ELR (cell line): ENCODE data around the gene METTL26.

ENCODE experiments used
- DNase-seq: peaks from one replicate; pipeline ENCODE4 v3.0.0-alpha.2; 2015; ENCODE audit warnings: low read depth

Gene METTL26

DNA sequence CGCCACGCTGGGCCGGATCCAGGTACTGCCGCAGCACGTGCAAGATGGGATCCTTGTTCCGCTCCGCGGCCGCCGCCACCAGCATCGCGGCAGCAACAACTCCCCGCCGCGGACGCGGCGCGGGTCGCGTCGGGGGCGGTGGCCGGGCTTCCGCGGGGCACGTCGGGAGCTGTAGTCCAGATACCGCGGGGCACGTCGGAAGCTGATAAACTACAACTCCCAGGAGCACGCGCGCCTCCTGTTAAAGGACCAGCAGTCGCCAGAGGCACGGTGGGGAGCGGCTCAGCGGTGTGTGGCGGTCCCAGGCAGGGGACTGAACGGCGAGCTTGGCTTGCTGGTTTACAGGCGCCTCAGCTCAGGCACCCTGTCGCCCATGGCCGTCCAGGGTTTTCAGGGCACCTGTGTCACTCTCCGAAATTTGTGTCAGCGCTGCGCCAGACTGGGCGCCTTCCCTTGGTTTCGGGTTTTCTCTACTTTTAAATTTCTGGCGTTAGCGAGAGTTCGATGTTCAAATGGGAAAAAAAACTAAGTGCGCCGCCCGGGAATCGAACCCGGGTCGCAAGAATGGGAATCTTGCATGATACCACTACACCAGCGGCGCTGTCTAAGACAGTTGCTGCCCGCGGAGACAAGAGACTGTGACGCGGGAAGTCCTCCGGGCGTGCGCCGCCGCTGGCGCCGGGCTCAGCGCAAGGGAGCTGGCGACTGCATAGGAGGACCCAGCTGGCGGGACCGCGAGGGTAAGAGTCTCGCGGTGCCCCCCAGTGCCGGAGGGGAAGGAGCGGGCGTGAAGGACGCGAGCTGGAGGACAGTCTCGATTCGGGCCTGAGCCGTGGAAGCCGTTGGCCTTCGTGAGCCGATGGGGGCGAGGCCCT lies at the start of gene METTL26:
METTL26 (minus strand) TSS at position 100 of the 875 bp plus-strand sequence; CDS start at position 85, 15 bp downstream.
- peak; percentile 94 for DNase-seq

DNA sequence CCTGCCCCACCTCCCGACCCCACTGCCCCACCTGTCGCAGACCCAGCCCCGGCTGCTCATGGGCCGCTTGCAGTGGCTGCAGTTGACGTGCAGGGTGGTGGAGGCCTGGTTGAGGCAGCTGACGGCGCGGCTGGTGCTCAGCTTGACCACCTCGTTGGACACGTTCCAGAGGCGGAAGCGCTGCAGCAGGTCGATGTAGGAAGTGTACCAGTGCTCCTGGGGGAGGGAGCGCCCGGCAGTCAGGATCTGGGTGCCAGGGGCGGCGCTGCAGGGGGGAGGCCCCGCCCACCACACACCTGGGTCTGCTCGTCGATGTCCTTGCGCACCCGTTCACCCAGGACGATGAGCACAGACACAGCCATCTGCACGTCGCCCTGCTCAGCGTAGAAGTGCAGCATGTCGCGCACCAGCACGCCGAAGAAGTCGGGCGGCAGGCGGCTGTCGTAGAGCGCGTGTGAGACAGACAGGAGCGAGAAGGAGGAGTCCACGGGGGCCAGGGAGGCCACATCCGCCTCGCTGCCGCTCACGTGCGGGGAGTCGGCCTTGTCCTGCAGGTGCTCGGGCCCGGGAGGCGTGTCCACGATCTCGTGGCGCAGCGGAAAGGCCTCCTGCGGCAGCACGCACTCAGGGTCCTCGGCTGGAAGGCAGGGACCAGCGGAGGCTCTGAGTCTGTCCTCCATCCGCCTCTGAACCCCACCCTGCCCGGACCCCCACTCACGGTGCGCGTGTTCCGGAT lies 49.0 kb upstream of the METTL26 start:
- no peak for DNase-seq

- peak; percentile 94 for DNase-seq
Measured at GRCh38 chr16:684071-684794, 48.1 kb upstream of the METTL26 start, which contains the start of gene JMJD8. TSS of gene JMJD8 (minus strand) at chr16:684334. CDS start at chr16:684319, 15 bp downstream.

- no peak for DNase-seq
Measured at GRCh38 chr16:683396-684070, 47.4 kb upstream of the METTL26 start.

DNA sequence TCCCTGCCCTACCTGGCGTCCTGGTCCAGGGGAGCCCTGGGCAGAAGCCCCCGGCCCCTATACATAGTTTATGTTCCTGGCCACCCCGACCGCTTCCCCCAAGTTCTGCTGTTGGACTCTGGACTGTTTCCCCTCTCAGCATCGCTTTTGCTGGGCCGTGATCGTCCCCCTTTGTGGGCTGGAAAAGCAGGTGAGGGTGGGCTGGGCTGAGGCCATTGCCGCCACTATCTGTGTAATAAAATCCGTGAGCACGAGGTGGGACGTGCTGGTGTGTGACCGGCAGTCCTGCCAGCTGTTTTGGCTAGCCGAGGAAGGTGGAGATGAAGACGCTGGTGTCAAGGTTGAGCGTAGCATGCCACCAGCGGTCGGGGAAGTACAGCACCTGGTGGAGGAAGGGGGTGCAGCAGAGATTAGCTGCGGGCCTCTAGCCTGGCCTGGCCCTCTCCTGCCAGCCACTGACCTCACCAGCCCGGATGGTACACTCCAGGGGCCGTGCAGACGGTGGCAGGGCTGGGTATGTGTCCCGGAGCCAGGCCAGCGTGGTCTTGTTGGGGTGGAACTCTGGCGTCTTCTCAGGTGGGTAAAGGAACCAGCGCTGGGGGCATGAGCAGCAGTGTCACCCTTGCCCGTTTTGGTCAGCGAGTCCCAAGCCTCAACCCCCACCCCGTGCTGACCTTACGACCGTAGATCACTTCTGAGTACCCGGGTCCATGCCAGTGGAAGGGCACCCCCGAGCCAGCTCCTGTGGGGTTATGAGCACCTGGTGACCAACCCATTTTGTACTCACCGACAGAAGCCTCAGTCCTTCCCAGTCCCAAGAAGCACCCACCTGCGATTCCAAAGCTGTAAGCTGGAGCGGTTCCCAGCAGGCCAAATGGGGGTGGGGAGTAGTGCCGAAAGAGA lies 46.6 kb upstream of the METTL26 start:
- no peak for DNase-seq

DNA sequence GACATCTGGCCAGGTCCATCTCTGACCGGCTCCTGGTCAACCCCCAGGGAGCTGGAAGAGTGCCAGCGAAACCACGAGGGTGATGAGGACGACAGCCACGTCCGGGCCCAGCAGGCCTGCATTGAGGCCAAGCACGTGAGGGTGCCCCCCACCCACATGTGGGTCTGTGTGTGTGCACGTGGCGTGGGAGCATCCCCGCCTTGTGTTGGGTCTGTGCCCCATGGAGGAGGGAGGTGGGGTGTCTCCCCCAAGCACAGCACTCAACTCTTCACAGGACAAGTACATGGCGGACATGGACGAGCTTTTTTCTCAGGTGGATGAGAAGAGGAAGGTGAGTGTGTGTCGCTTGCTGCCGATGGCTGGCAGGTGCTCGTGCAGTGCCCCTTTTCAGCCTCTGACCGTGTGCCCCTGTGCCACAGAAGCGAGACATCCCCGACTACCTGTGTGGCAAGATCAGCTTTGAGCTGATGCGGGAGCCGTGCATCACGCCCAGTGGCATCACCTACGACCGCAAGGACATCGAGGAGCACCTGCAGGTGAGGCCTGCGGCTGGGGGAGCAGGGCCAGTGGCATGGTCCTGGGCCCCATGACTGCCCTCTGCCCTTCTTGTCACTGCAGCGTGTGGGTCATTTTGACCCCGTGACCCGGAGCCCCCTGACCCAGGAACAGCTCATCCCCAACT lies 45.8 kb upstream of the METTL26 start:
- peak; percentile 54 for DNase-seq

GRCh38 chr16:680967-681745 lies 45.1 kb upstream of the METTL26 start:
- DNase-seq = peak; percentile 52

DNA sequence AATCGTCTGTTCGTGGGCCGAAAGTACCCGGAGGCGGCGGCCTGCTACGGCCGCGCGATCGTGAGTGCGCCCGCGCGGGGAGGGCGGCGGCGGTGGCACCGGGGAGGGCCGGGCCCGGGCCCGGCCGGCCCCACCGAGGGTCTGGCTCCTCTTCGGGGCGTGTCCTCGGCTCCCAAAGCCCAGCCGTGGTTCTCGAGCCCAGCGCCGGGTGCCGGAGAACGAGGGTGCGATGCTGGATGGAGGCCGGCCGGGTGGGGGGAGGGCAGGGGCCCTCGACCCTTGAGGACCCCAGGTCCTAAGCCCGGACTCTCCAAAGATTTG lies 44.5 kb upstream of the METTL26 start:
- no peak for DNase-seq

GRCh38 chr16:679814-680624 lies 43.9 kb upstream of the METTL26 start, which contains the start of gene STUB1:
TSS of gene STUB1 (plus strand) at chr16:680410. CDS start at chr16:680526, 116 bp downstream.
- peak; percentile 83 for DNase-seq

DNA sequence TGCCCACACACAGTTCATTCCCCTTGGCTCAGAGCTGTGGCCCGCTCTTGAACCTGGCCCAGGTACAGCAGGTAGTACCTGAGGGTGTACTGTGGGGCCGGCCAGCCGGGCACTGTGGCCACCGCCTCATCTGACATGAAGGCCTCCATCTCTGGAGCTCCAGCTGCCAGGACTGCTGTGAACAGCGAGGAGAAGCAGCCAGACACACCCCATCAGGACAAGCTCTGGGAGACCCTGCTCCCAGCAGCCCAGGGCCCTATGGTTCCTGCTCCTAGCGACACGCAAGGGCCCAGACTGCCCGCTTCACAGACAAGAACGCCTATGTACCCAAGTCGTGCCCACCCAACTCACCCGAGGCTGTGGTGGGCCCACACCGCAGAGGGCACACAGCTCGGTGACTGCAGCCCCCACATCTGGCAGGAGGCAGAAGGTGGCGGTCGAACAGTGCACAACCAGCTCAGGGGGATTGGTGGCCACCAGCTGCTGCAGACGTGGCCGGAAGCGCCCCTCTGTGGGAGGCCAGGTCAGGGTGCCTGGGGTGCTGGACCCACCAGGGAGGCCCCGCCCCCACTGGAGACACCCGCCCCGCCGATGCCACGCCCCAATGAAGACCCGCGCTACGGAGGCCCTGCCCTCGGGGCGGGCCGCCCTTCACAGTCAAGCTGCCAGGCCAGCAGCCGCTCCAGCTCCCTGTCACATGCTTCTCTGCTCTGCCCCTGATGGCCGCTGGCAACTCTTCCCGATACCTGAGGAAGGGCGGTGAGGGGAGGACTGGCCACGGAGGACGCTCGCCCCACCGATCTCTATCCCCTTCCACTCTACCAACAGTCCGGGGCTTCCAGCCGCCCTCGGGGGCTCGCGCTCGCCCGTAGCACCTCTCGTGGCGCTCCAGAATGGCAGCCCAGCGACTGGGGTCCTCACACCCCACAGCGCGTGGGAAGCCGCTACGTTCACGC lies 43.0 kb upstream of the METTL26 start:
- peak; percentile 52 for DNase-seq

DNA sequence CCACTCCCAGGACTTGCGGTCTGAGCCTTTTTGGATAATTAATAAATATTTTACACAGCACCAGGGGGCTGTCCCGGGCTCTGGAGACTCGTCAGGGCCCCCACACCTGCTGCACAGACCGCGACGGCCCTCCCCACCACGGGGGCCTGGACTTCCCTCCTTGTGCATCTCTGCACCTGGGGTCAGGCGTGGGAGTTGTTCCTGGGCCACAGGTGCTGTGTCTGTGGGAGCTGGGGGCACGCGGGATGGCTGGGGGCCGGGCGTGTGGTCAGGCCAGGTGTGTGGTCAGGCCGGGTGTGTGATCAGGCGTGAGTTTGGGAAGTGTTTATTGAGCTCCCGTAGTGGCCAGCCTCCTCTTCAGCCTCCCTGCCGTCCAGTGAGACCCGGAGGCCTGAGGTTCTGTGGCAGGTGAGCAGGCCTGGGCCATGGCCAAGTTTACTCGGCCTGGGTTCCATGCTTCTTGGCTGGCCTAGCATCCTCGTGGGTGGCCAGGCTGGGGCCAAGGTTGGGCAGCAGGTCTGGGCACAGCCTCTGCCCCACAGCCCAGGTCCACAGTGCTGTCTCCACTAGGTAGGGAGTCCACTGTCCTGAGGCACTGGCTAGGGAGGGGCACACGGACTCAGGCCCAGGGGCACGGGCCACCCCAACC lies 42.2 kb upstream of the METTL26 start:
- DNase-seq = no peak

GRCh38 chr16:677316-678190 lies 41.4 kb upstream of the METTL26 start:
- DNase-seq = no peak

GRCh38 chr16:676913-677312 lies 40.8 kb upstream of the METTL26 start:
- DNase-seq = no peak

DNA sequence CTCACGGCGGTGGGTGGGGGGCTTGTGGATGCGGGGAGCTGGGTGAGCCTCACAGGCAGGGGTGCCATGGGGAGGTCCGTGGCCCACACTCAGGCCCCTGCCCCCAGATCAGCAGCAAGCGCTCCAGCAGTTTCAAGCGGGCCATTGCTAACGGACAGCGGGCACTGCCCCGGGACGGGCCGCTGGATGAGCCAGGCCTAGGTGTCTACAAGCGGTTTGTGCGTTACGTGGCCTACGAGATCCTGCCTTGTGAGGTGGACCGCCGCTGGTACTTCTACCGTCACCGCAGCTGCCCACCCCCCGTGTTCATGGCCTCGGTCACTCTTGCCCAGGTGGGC lies 40.4 kb upstream of the METTL26 start:
- no peak for DNase-seq

- no peak for DNase-seq
Measured at GRCh38 chr16:675884-676564, 39.9 kb upstream of the METTL26 start.
